HEK293T (cell line): Measurements from ENCODE around the gene FAM151B.

ENCODE experiments used
- FOXM1 ChIP-seq: fragments of 450-650 bp; IDR thresholded peaks from 2 replicates; pipeline ENCODE4 v1.6.1; 2017; ENCODE audit warnings: mild to moderate bottlenecking, borderline replicate concordance
- NFRKB ChIP-seq: fragments of 450-650 bp; IDR thresholded peaks from 2 replicates; pipeline ENCODE4 v1.6.1; 2016; ENCODE audit warnings: mild to moderate bottlenecking, moderate library complexity

DNA sequence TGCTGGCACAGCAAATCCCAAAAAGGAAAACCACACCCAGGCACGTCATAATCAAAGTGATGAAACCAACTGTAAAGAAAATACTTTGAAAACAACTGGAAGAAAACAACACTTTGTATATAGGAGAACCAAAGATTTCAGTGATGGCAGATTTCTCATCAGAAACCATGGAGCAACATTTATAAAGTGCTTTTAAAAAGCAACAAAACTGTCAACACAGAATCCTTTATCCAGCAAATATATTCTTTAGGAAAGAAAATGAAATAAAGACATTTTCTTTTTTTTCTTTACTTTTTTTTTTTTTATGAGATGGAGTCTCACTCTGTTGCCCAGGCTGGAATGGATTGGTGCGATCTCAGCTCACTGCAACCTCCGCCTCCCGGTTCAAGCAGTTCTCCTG, 5.3 kb upstream of the FAM151B start:
- TF ChIP-seq FOXM1 (no peak), NFRKB (no peak)
